NCI-H2196 (cell line): ENCODE data around the gene IPMK.
"Not testable (repeated sequence)": the region's sequence is repeated elsewhere in the genome, so short reads cannot be mapped to it uniquely, and the experiment has no call there.

Experiments used
- DNase-seq: peaks from one replicate; lab custom pipeline; 2025; ENCODE audit not compliant: unreplicated experiment; lab: John Stamatoyannopoulos, UW

The IPMK gene

DNA sequence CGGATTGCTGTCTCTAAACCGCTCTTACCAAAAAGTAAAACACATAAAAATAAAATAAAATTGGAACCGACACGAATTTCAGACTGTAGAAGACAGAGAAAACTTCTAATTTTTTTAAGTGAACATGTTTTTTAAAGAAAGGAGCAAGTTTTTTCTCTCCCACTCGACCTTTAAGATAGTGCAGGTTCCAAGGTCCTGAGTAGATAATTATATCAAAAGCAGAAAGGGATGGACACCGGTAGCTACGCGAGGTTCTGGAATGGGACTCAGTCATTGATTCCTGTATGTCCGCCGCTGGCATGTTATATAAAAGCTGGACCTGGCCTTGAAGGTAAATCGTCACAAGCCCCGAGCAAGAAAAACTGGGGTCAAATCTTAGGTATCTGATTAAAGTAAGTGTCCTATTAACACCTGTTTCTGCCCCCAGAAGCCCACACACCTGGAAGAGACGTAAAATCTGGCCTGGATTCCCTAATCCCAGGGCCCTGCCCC is 806 bp upstream of the IPMK start:
- DNase-seq, result no peak

DNA sequence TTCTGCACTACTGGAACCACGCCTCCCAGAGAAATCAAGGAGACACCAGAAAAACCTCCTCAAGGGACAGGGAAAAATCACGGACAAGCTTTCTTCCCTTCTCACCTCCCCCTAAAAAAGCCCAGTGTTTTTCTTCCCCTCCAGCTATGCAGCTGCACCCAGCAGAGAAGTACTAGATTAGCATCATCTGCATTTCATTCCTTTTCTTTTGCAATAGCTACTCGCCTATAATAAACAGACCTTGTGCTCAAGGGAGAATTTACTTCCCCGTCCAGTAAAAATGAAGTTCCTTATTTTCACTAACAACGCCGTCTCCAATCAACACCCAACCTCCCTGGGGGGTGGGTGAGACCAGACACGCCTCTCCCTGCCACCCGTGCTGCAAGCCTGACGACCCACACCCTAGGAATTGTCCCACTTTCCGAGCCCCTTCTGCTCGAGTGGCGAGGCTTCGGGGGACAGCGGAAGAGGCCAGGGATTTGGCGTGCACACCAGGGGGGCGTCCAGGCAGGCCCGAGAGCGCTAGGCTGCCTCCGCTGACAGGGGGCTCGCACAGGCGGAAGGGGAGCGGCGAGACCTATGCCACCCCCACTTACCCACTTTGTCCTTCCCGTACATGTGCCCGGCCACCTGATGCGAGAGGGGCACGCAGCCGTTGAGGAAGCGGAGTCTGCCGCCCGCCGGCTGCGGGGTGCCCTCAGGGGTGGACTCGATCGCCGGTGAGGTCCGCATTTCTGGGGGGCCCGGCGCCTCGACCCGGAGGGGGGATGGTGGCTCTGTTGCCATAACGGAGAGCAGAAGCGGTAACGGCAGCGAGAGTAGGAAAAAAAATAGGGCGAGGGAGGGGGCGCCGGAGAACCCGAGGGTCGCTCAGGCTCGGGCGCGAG is 625 bp downstream of the IPMK start:
- DNase-seq, result no peak

DNA sequence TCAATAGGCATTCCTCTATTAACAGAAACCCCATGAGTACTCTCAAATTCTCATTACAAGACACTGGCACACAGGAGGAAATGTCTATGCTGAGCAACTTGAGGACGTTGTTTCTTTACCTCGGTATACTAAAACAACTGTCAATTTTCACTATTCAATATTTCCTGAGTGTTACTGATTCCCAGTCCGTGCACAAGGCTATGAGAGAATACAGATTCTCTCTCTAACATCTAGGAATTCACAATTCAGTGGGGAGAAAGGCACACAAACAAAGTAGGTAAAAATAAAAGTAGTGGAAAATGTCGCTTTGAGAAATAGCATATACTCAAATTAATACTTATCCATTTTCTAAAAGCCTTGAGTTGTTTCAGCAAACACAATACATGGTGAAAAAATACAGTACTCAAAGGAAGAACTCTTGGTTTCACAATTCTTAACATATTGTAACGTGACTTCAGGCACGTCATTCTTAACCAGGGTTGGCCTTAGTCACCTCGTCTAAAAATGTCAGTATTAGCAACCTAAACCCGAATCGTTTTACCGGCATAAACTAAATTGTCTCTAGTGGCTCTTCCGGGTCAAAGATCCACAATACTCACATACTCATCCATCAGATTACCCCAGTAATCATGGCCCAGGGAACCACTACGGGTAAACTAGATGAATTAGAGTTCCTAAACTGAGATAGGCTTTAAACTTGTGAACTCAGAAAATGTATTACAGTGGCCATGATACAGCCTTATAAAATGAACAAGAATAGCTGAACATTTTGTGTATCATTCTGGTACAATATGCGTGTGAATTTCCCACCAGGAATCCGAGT is 1.5 kb downstream of the IPMK start:
- DNase-seq, result no peak

DNA sequence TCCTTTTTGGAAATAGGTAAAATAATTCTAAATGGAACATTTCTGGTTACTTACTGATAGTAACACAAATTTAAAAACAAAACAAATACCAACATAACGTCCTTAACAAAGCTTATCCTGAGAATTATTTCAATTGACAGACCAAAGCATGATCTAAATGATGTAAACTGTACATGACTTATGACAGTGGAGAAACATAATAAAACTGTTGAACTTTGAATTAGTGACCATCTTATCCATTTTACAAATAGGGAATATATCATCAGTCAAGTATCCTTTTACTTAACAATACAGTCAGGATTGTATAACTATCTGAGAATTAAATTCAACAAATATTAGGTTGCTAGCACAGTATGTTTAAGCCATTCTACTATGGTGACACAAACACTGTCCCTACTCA is 2.4 kb downstream of the IPMK start:
- no peak for DNase-seq

DNA sequence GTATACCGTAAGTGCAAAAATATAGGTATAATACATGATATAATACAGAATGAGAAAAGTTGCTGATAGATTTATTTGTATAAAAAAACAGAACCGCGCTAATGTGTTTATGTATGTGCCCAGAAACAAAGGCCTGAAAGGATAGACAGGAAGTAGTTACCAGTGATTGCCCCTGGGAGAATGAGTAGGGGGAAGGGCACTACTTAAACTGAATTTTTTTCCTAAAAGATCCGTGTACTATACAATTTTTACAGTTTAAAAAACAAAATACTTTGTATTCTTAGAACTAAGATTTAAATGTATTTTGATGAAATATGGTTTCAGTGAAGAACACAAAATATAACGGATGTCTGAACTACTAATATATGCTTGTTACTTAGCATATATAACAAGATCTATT is 2.9 kb downstream of the IPMK start:
- DNase-seq, result no peak

DNA sequence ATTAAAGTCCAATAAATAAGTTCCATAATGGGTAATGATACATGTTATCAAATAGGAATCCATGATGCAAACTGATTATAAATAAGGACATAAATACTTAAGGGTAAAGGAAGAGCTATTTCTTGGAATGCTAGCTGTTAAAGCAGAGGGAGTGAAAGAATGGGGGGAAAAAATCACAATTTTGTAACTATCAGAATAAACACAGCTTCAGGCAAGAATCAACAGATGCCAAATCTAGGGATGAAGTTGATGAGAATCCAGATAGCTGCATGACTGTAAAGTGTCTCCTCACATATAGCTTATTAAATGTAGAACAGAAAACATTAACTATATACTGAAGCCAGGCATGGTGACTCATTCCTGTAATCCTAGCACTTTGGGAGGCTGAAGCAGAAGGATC is 4.9 kb downstream of the IPMK start:
- DNase-seq, result no peak

DNA sequence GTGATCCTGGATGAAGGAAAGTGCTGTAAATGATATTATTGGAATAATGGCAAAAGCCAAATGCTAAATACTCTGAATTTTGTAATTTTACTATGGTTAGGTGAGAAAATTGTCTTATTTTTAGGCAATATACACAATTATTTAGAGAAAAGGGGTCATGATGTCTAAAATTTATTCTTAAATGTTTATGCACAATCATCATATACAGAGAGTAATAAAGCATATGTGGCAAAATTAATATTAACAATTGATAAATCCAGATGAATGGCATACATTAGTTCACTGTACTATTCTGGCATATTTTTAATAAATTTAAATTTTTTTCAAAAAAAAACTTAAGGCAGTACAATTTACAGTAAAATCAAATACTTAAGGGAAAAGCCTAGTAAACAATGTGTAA is 7.4 kb downstream of the IPMK start:
- DNase-seq, result no peak

DNA sequence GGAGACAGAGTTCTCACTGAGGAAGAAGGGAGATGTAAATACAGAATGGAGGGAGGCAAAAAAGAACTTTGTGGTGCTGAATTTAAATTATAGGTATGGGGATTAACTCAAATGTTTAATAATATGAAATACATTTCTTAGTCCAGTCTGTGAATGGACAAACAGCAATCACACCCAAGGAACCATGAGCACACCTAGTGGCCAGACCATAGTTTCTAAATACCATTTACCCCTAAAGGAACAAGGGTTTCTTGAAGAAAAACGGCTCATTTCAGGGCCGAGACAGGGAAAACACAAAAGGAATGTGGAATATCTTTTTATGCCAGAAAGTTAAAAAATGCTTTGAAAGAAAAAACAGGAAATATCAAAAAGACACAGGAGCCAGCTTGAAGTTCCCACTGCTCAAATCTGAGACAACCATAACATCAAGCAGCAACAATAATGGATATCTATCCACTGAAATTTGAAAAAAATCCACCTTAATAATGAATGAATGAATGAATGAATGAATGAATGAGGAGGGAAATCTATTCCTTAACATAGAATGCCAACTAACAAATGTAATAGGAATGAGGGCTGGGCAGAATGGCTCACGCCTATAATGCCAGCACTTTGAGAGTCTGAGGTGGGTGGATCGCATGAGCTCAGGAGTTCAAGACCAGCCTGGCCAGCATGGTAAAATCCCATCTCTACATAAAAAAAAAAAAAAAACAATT is 8.6 kb downstream of the IPMK start:
- no peak for DNase-seq

DNA sequence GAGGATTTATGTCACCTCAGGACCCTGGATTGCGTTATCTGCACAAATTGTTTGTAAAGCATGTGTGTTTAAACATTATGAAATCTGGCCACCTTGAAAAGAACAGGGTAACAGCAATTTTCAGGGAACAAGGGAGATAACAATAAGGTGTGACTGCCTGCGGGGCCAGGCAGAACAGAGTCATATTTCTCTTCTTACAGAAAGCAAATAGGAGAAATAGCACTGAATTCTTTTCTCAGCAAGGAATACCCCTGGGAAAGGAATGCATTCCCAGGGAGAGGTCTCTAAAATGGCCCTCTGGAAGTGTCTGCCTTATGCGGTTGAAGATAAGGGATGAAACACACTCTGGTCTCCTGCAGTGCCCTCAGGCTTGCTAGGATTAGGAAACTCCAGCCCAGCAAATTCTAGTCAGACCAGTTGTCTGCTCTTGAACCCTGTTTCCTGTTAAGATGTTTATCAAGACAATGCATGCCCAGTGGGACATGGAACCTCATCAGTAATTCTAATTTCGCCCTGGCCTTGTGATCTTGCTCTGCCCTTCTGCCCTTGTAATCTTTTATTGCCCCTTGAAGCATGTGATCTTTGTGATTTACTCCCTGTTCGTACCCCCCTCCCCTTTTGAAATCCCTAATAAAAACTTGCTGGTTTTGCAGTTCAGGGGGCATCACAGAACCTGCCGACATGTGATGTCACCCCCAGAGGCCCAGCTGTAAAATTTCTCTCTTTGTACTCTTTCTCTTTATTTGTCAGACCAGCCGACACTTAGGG is 11.5 kb downstream of the IPMK start:
- not testable (repeated sequence) for DNase-seq

DNA sequence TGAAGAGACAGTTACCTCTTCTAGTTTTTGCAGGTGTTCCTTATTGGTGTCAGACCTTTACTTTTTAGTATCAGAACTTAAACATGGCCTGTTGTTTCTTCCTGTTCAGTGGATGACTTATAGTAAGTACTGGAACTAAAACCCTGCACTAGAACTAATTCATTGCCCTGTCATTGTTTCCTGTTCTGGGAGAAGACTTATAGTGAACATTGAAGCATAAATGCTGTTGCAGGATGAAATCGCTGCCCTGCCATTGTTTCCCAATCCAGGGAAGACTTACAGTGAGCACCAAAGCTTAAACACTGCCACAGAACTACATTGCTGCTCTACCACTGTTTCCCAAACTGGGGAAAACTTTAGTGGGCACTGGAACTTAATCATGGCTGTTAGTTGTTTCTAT is 13.1 kb downstream of the IPMK start:
- DNase-seq, result no peak

DNA sequence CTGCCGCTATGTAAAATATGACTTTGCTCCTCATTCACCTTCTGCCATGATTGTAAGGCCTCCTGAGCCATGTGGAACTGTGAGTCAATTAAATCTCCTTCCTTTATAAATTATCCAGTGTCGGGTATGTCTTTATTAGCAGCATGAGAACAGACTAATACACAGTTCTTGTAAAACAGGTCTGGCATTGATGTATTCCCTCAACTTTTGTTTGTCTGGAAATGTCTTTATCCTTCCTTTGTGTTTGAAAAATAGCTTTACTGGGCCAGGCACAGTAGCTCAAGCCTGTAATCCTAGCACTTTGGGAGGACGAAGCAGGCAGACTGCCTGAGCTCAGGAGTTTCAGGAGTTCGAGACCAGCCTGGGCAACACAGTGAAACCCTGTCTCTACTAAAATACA is 14.5 kb downstream of the IPMK start:
- no peak for DNase-seq

DNA sequence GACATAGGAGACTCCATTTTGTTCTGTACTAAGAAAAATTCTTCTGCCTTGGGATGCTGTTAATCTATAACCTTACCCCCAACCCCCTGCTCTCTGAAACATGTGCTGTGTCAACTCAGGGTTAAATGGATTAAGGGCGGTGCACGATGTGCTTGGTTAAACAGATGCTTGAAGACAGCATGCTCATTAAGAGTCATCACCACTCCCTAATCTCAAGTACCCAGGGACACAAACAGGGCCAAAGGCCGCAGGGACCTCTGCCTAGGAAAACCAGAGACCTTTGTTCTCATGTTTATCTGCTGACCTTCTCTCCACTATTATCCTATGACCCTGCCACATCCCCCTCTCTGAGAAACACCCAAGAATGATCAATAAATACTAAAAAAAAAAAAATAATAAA is 23.0 kb downstream of the IPMK start:
- DNase-seq, result not testable (repeated sequence)

DNA sequence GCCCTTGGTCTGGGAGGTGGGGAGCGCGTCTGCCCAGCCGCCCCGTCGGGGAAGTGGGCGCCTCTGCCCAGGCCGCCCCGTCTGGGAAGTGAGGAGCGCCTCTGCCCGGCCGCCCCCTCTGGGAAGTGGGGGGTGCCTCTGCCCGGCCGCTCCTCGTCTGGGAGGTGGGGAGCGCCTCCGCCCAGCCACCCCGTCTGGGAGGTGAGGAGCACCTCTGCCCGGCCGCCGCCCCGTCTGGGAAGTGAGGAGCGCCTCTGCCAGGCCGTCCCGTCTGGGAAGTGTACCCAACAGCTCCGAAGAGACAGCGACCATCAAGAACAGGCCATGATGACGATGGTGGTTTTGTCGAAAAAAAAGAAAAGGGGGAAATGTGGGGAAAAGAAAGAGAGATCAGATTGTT is 23.5 kb downstream of the IPMK start:
- not testable (repeated sequence) for DNase-seq

DNA sequence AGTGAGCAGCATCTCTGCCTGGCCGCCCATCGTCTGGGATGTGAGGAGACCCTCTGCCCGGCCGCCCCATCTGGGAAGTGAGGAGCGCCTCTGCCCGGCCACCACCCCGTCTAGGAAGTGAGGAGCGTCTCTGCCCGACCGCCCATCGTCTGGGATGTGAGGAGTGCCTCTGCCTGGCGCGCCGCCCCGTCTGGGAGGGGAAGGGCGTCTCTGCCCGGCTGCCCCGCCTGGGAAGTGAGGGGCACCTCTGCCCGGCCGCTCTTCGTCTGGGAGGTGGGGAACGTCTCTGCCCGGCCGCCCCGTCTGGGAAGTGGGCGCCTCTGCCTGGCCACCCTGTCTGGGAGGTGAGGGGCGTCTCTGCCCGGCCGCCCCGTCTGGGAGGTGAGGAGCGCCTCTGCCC is 23.9 kb downstream of the IPMK start:
- not testable (repeated sequence) for DNase-seq

DNA sequence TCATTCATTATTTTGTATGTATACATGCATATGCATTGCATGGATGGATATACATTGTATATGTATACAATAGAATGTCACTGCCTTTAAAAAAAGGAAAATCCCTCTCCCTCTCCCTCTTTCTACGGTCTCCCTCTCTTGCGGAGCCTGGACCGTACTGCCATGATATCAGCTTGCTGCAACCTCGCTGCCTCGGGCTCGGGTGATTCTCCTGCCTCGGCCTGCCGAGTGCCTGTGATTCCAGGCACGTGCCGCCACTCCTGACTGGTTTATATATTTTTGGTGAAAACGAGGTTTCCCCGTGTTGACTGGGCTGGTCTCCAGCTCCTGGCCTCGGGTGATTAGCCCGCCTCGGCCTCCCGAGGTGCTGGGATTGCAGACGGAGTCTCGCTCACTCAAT is 24.4 kb downstream of the IPMK start:
- no peak for DNase-seq

DNA sequence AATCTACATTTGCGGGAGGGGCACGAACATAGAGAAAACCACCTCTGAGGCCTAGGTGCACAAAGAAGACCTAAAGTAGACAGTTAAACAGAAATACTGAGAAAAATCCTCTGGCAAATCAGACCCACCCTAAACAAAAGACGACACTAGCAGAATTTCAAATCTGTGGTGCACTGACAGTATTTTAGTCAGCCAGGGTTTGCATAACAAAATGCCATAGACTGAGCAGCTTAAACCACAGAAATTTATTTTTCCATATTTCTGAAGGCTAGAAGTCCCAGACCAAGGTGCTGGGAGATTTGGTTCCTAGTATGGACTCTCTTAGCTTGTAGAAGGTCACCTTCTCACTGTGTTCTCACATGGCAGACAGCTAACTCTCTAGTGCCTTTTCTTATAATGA is 26.3 kb downstream of the IPMK start:
- DNase-seq, result no peak

DNA sequence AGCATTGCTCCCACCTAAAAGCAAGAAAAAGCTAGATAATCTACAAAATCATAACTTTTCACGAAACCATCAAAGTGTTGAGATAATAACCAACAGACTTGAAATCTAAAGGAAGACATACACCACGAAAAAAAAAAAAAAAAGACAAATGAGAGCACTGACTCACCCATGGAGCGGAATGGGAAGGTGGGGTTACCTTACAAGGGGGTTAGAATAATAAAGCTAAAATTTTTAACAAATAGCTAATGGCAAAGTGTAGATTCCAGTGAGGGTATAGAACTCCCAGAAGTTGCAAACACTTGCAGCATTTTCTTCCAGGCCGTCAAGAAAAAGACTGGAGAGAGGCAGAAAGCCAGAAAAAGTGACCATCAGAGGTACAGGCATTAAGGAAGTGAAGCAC is 27.2 kb downstream of the IPMK start:
- DNase-seq, result no peak

DNA sequence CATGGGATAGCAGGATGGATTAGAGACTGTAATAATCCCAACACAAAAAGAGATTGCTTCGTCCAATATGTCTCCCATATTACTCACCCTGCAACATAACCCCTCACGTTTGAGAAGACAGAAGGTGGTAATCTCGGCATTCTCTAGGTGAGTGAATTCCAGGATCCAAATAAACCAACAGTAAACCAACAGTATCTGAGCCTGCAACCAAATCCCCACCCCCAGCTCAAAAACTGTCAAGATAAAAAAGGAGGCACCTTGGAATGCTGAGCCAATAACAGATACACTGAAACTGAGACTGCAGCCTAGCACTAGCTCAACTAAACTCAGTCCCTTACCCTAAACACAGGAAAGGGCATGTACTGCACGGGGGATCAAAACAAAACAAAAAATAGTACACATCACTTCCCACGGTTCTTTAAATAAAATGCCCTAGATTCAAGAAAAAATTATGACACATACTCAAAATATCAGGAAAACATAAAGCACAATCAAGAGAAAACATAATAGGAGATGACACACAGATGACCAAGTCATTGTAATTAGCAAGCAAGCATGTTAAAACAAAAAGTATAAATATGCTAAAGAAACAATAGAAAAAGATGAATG is 28.0 kb downstream of the IPMK start:
- no peak for DNase-seq

DNA sequence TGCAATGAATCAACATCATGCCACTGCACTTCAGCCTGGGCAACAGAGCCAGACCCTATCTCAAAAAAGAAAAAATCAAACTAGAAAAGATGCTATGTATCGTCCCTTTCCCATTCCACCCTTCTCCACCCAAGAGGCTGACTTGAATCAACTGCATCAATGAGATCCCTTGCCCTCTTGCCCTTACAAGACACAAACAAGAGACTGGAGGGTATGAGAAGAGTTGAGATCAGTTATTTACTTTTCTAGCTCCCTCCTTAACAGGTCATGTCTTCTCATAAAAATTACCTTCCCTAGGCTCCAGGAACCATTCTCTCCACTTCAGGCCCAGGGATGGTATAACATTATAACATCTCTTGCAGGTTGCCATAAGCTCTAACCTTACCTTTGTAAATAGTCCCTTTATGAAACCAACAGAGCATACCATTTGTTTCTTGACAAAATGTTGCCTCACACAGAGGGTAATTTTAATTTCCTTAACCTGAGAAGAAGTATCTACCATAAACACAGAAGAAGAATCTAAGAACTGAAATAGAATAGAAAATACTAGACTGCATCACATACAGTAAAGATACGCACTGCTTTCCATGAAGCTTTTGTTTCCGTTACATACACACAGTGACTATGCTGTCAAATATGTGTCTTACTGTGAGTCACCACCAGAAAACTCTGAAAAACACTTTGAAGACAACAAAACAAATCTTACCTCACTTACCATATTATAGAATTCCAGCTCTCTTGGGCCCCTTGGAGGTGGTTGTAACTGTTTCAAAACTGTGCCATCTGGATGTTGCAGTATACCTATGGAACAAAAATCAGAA is 30.5 kb downstream of the IPMK start:
- DNase-seq, result no peak
